ENCODE measurements around the gene NDUFS2. TPM values are rescaled to one million over a fixed set of nuclear protein-coding genes. Genes with fewer than 3 reads are reported as not detected.
A peak's percentile ranks its signal among the peaks of the same experiment; 100 is the strongest.

NDUFS2 gene
- total and polyA plus RNA-seq, 3 experiments from 2014 or later, result 82.1 to 97.1 (median 93.5) TPM

GRCh38 chr1:161179698-161180097, 22.5 kb upstream of the NDUFS2 start:
- Mint-ChIP-seq H3K9me3 (no peaks in the 10 kb centered on the region), H3K4me1 (peaks cover 76 to 88% (median 87%) of the 10 kb centered on the region in 3 donors), H3K36me3 (peaks cover 0 to 31% (median 3%) of the 10 kb centered on the region in 3 donors), H3K27me3 (peaks cover 0 to 3% of the 10 kb centered on the region in 2 donors), H3K27ac (peak overlapping the region in 7 of 8 donors; percentile 47 to 90 (median 84)), H3K4me3 (peak overlapping the region in 4 of 7 donors; percentile 32 to 69 (median 38))
- peaks cover 12% of the 10 kb centered on the region for H3K36me3 ChIP-seq (ENCODE audit: insufficient read depth, low read length)
- no peak for DNase-seq
- no peaks in the 10 kb centered on the region for H3K9me3 ChIP-seq (ENCODE audit: low read length)
- peaks cover 70% of the 10 kb centered on the region for H3K4me1 ChIP-seq (ENCODE audit: insufficient read depth, low read length)
- POLR2A ChIA-PET, result interaction anchor here (1.1 to 1.2 kb wide), 2 partner anchors 21 to 24 kb away, joined by 4 to 12 read pairs; no protein-coding TSS in a partner anchor
- CTCF ChIA-PET, result interaction anchor here (1.1 to 5.6 kb wide), 5 partner anchors 13 to 126 kb away, joined by 5 to 71 read pairs (median 20); partner anchors contain the start of genes NDUFS2, PPOX and TOMM40L
- H3K27ac ChIP-seq (ENCODE audit: low read depth, low read length), result no peak overlapping the region
- no peak overlapping the region for H3K4me3 ChIP-seq (ENCODE audit: low read length)
- H3K27me3 ChIP-seq (ENCODE audit: insufficient read depth, low read length, poor library complexity, severe bottlenecking), result no peaks in the 10 kb centered on the region

GRCh38 chr1:161180639-161181038, 21.5 kb upstream of the NDUFS2 start:
- peaks cover 75 to 86% (median 85%) of the 10 kb centered on the region in 3 donors for H3K4me1 Mint-ChIP-seq
- no peak overlapping the region for H3K27ac ChIP-seq (ENCODE audit: low read depth, low read length)

DNA sequence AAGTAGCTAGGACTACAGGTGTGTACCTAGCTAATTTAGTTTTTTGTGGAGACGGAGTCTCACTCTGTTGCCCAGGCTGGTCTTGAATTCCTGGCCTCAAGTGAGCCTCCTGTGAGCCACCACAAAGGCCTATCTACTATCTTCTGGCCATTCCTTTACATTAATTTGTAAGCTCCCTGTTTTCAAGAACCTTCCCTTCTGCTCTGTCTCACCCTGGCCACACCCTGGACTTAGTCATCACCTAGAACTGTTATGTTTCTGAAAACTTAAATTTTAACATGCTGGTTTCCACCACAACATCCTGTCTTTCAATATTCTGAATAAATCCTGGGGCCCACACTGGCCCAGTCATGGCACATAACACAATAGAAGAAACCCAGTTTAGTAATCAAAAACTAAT, 20.0 kb upstream of the NDUFS2 start:
- CTCF ChIA-PET, result interaction anchor here (1.0 to 5.6 kb wide), 10 partner anchors 11 to 200 kb away, joined by 3 to 71 read pairs (median 10); partner anchors contain the start of genes NDUFS2, PPOX and TOMM40L
- peaks cover 73 to 86% (median 85%) of the 10 kb centered on the region in 3 donors for H3K4me1 Mint-ChIP-seq
- H3K27me3 ChIP-seq (ENCODE audit: insufficient read depth, low read length, poor library complexity, severe bottlenecking), result no peaks in the 10 kb centered on the region

More at GRCh38 chr1:161180639-161181038, 21.5 kb upstream of the NDUFS2 start:
- no peaks in the 10 kb centered on the region for H3K9me3 Mint-ChIP-seq
- peak overlapping the region; percentile 13 to 92 (median 84) for H3K27ac Mint-ChIP-seq
- no peak overlapping the region for H3K4me3 ChIP-seq (ENCODE audit: low read length)
- DNase-seq, result no peak
- peaks cover 0 to 3% of the 10 kb centered on the region in 2 donors for H3K27me3 Mint-ChIP-seq
- peaks cover 0 to 22% (median 3%) of the 10 kb centered on the region in 3 donors for H3K36me3 Mint-ChIP-seq
- H3K36me3 ChIP-seq (ENCODE audit: insufficient read depth, low read length), result peaks cover 4% of the 10 kb centered on the region
- peaks cover 73% of the 10 kb centered on the region for H3K4me1 ChIP-seq (ENCODE audit: insufficient read depth, low read length)
- H3K4me3 Mint-ChIP-seq, result peak overlapping the region; percentile 14 to 78 (median 38)
- ChIA-PET CTCF (interaction anchor here (0.6 to 5.6 kb wide), 7 partner anchors 12 to 201 kb away, joined by 4 to 71 read pairs (median 13); partner anchors contain the start of genes NDUFS2, PPOX and TOMM40L), POLR2A (interaction anchor here (2.6 kb wide), 1 partner anchor 45 kb away, joined by 14 read pairs; the partner anchor contains the start of gene TOMM40L)
- no peaks in the 10 kb centered on the region for H3K9me3 ChIP-seq (ENCODE audit: low read length)
- no peaks in the 10 kb centered on the region for H3K27me3 ChIP-seq (ENCODE audit: insufficient read depth, low read length, poor library complexity, severe bottlenecking)

GRCh38 chr1:161185282-161185682, 16.9 kb upstream of the NDUFS2 start:
- H3K4me1 ChIP-seq (ENCODE audit: insufficient read depth, low read length), result peaks cover 85% of the 10 kb centered on the region
- H3K27ac ChIP-seq (ENCODE audit: low read depth, low read length), result peak overlapping the region; percentile 28
- Mint-ChIP-seq H3K4me1 (peaks cover 75 to 87% (median 86%) of the 10 kb centered on the region in 3 donors), H3K4me3 (peak overlapping the region; percentile 82 to 94 (median 88)), H3K27ac (peak overlapping the region; percentile 58 to 98 (median 90)), H3K9me3 (no peaks in the 10 kb centered on the region), H3K27me3 (peaks cover 0 to 1% of the 10 kb centered on the region in 2 donors), H3K36me3 (peaks cover 0 to 5% (median 0%) of the 10 kb centered on the region in 3 donors)
- ChIA-PET CTCF (interaction anchor here (0.6 to 2.4 kb wide), 4 partner anchors 17 to 213 kb away, joined by 3 to 10 read pairs (median 6); partner anchors contain the start of genes NDUFS2 and TOMM40L), POLR2A (interaction anchor here (0.6 to 1.3 kb wide), 5 partner anchors 8 to 351 kb away, joined by 3 to 11 read pairs (median 3); partner anchors contain the start of genes B4GALT3 and TSTD1)
- H3K27me3 ChIP-seq (ENCODE audit: insufficient read depth, low read length, poor library complexity, severe bottlenecking), result no peaks in the 10 kb centered on the region
- H3K4me3 ChIP-seq (ENCODE audit: low read length), result peak overlapping the region; percentile 19
- no peaks in the 10 kb centered on the region for H3K9me3 ChIP-seq (ENCODE audit: low read length)
- DNase-seq, result peak; percentile 64 to 90 (median 86)
- H3K36me3 ChIP-seq (ENCODE audit: insufficient read depth, low read length), result no peaks in the 10 kb centered on the region

More for the DNA sequence above, 20.0 kb upstream of the NDUFS2 start:
- Histone ChIP-seq H3K4me3 (ENCODE audit: low read length) (peak overlapping the region; percentile 26), H3K36me3 (ENCODE audit: insufficient read depth, low read length) (no peaks in the 10 kb centered on the region), H3K9me3 (ENCODE audit: low read length) (no peaks in the 10 kb centered on the region), H3K4me1 (ENCODE audit: insufficient read depth, low read length) (peaks cover 76% of the 10 kb centered on the region), H3K27ac (ENCODE audit: low read depth, low read length) (peak overlapping the region; percentile 60)
- Mint-ChIP-seq H3K27me3 (peaks cover 0 to 1% of the 10 kb centered on the region in 2 donors), H3K27ac (peak overlapping the region; percentile 81 to 99 (median 92)), H3K36me3 (peaks cover 0 to 6% (median 2%) of the 10 kb centered on the region in 3 donors), H3K4me3 (peak overlapping the region; percentile 71 to 99 (median 79)), H3K9me3 (no peaks in the 10 kb centered on the region)
- DNase-seq, result peak in 3 of 5 donors; percentile 50 to 72 (median 54)
- POLR2A ChIA-PET, result interaction anchor here (0.9 to 2.6 kb wide), 10 partner anchors 9 to 136 kb away, joined by 3 to 15 read pairs (median 7); partner anchors contain the start of genes NDUFS2, PPOX, SDHC and TOMM40L

DNA sequence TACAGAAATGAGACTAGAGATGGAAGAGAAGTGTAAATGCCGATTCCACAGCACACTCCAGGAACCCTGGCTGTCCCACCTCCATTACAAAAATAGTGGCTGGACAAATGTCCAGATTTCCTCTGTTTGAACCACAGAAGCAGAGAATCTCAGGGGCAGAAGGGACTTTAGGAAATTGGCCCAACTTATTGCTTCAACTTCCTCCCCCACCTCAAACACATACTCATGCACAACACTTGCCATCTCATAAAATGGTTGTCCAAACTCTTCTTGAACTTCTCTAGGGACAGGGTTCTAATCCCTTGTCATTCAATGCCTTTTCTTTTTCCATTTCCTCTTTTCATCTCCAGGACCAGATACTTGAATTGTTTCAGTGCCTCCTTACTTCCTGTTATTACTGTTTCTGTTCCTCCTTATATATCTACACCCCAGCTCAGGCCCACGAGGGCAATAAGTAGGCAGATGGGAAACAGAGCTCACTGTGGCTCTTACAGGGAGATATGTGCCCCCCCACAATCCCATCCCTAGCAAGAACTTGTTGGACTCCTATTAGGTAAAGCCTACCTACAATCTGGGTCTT, 16.3 kb upstream of the NDUFS2 start:
- H3K27ac ChIP-seq (ENCODE audit: low read depth, low read length), result peak overlapping the region; percentile 28
- peaks cover 79% of the 10 kb centered on the region for H3K4me1 ChIP-seq (ENCODE audit: insufficient read depth, low read length)
- no peaks in the 10 kb centered on the region for H3K27me3 ChIP-seq (ENCODE audit: insufficient read depth, low read length, poor library complexity, severe bottlenecking)
- H3K36me3 ChIP-seq (ENCODE audit: insufficient read depth, low read length), result no peaks in the 10 kb centered on the region
- ChIA-PET POLR2A (interaction anchor here (0.6 to 1.9 kb wide), 7 partner anchors 8 to 351 kb away, joined by 3 to 11 read pairs (median 3); partner anchors contain the start of genes B4GALT3, NDUFS2 and TSTD1), CTCF (interaction anchor here (0.6 to 2.4 kb wide), 5 partner anchors 16 to 212 kb away, joined by 3 to 10 read pairs (median 4); partner anchors contain the start of genes NDUFS2, PPOX and TOMM40L)
- H3K4me3 Mint-ChIP-seq, result peak overlapping the region; percentile 82 to 94 (median 88)
- H3K27me3 Mint-ChIP-seq, result peaks cover 0 to 1% of the 10 kb centered on the region in 2 donors
- H3K4me3 ChIP-seq (ENCODE audit: low read length), result peak overlapping the region; percentile 19
- H3K9me3 Mint-ChIP-seq, result no peaks in the 10 kb centered on the region
- no peaks in the 10 kb centered on the region for H3K9me3 ChIP-seq (ENCODE audit: low read length)
- H3K27ac Mint-ChIP-seq, result peak overlapping the region; percentile 58 to 98 (median 90)
- peaks cover 0 to 5% (median 0%) of the 10 kb centered on the region in 3 donors for H3K36me3 Mint-ChIP-seq
- no peak for DNase-seq
- peaks cover 69 to 85% (median 81%) of the 10 kb centered on the region in 3 donors for H3K4me1 Mint-ChIP-seq

DNA sequence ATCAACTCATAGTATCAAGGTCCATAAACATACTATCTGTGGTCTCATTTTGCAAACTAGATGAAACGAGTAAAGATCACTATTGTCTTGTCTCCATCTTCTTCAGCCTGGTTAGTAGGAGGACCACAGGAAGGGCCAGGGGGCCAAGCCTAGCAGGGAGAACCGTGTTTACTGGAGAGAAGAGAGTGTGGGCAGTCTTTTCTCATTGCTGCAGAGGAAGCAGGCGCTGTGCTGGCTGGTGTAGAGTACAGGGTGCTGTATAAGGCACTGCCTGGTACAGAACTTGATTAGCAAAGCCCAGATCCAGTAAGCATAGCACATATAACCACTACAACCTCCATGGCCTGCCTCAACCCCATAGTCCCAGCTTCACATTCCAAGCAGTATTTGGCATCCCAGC, 14.9 kb upstream of the NDUFS2 start:
- ChIA-PET CTCF (interaction anchor here (0.7 to 2.4 kb wide), 2 partner anchors 15 to 38 kb away, joined by 3 to 10 read pairs; partner anchors contain the start of genes NDUFS2 and TOMM40L), POLR2A (interaction anchor here (1.9 kb wide), 1 partner anchor 15 kb away, joined by 7 read pairs; the partner anchor contains the start of gene NDUFS2)
- H3K27ac Mint-ChIP-seq, result peak overlapping the region; percentile 73 to 95 (median 89)

DNA sequence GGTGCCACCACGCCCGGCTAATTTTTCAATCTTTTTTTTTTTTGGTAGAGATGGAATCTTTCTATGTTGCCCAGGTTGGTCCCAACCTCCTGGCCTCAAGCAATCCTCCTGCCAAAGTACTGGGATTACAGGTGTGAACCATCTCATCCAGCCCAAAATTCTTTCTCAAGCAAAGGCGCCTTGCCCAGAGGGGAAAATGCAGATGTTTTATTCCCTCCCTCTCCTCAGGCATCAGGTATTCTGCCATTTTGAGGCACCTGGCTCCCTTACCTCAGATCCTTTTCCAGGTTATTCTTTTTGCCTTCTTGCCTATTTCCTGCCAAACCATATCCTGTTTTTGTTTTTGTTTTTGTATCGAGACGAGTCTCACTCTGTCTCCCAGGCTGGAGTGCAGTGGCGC, 13.8 kb upstream of the NDUFS2 start:
- H3K9me3 Mint-ChIP-seq, result no peaks in the 10 kb centered on the region
- H3K4me3 Mint-ChIP-seq, result peak overlapping the region in 3 of 7 donors; percentile 36 to 81 (median 62)
- no peak for DNase-seq
- Histone ChIP-seq H3K27me3 (ENCODE audit: insufficient read depth, low read length, poor library complexity, severe bottlenecking) (no peaks in the 10 kb centered on the region), H3K4me1 (ENCODE audit: insufficient read depth, low read length) (peaks cover 69% of the 10 kb centered on the region), H3K36me3 (ENCODE audit: insufficient read depth, low read length) (no peaks in the 10 kb centered on the region), H3K9me3 (ENCODE audit: low read length) (no peaks in the 10 kb centered on the region), H3K4me3 (ENCODE audit: low read length) (no peak overlapping the region), H3K27ac (ENCODE audit: low read depth, low read length) (no peak overlapping the region)
- POLR2A ChIA-PET, result no interaction called here
- H3K4me1 Mint-ChIP-seq, result peaks cover 60 to 80% (median 70%) of the 10 kb centered on the region in 3 donors
- peaks cover 0 to 6% (median 0%) of the 10 kb centered on the region in 3 donors for H3K36me3 Mint-ChIP-seq
- CTCF ChIA-PET, result interaction anchor here (0.7 to 1.5 kb wide), 4 partner anchors 11 to 37 kb away, joined by 3 to 5 read pairs (median 4); partner anchors contain the start of genes APOA2 and B4GALT3
- peaks cover 0 to 1% of the 10 kb centered on the region in 2 donors for H3K27me3 Mint-ChIP-seq
- H3K27ac Mint-ChIP-seq, result peak overlapping the region; percentile 35 to 97 (median 80)

More for the DNA sequence above, 14.9 kb upstream of the NDUFS2 start:
- no peak overlapping the region for H3K27ac ChIP-seq (ENCODE audit: low read depth, low read length)
- H3K4me3 Mint-ChIP-seq, result peak overlapping the region in 4 of 7 donors; percentile 12 to 52 (median 37)
- H3K27me3 Mint-ChIP-seq, result peaks cover 0 to 1% of the 10 kb centered on the region in 2 donors
- no peaks in the 10 kb centered on the region for H3K9me3 ChIP-seq (ENCODE audit: low read length)
- H3K27me3 ChIP-seq (ENCODE audit: insufficient read depth, low read length, poor library complexity, severe bottlenecking), result no peaks in the 10 kb centered on the region
- H3K36me3 Mint-ChIP-seq, result peaks cover 0 to 5% (median 0%) of the 10 kb centered on the region in 3 donors
- no peaks in the 10 kb centered on the region for H3K36me3 ChIP-seq (ENCODE audit: insufficient read depth, low read length)
- H3K9me3 Mint-ChIP-seq, result no peaks in the 10 kb centered on the region
- no peak for DNase-seq
- peaks cover 61 to 79% (median 71%) of the 10 kb centered on the region in 3 donors for H3K4me1 Mint-ChIP-seq
- H3K4me3 ChIP-seq (ENCODE audit: low read length), result peak overlapping the region; percentile 15
- peaks cover 71% of the 10 kb centered on the region for H3K4me1 ChIP-seq (ENCODE audit: insufficient read depth, low read length)

Measured in CD8-positive, alpha-beta memory T cell (primary cell).